Measurements from ENCODE around the gene SLC23A2.

DNA sequence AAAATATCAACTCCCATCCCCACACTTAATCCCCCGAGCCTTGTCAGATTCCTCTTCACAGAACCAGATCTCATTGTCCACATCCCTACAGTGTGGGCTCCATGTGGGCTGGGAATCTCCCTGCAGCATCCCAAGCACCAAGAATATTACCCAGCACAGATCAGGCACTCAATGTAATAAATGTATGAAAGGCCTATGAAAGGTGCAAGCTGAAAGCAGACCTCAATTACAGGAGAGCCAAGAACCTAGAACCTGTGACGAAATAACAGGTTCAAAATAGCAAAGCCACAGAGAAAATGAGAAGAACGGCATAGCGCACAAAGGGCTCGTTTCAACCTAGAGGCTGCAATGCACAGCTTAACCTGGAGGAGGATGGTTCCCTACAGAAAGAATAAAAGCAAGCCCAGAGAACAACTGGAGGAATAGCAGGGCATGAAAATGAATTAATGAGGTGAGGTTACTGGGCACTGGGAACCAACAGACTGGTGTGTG lies 3.1 kb downstream of the SLC23A2 start:
- TF ChIP-seq, protein P1, sequence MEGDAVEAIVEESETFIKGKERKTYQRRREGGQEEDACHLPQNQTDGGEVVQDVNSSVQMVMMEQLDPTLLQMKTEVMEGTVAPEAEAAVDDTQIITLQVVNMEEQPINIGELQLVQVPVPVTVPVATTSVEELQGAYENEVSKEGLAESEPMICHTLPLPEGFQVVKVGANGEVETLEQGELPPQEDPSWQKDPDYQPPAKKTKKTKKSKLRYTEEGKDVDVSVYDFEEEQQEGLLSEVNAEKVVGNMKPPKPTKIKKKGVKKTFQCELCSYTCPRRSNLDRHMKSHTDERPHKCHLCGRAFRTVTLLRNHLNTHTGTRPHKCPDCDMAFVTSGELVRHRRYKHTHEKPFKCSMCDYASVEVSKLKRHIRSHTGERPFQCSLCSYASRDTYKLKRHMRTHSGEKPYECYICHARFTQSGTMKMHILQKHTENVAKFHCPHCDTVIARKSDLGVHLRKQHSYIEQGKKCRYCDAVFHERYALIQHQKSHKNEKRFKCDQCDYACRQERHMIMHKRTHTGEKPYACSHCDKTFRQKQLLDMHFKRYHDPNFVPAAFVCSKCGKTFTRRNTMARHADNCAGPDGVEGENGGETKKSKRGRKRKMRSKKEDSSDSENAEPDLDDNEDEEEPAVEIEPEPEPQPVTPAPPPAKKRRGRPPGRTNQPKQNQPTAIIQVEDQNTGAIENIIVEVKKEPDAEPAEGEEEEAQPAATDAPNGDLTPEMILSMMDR (IDR thresholded peaks at IDR 0.05) = no peak
- no peak for TF ChIP-seq POLR2AphosphoS5 (IDR thresholded peaks at IDR 0.05)

All from stomach (tissue), 4 donors.